HEK293 (cell line): Measurements from ENCODE around the gene TLR5.

Experiments
- CTCF ChIA-PET: fragments of 350-600 bp; formaldehyde crosslinking; extraction: SDS; loops from one replicate; lab custom pipeline; 2021; ENCODE audit warnings: antibody characterized with exemption; lab: Yijun Ruan, JAX
- POLR2A ChIA-PET: fragments of 300-600 bp; formaldehyde crosslinking; extraction: SDS; loops from one replicate; lab custom pipeline; 2020; ENCODE audit warnings: antibody characterized with exemption, inconsistent platforms; lab: Yijun Ruan, JAX
- H3K27ac ChIP-seq: fragments of 200-500 bp; sonication (Bioruptor generic); 2 replicates; pipeline ENCODE4 v1.5.1; 2014; ENCODE audit warnings: low read depth, low read length, control low read depth, inconsistent platforms; ENCODE audit errors: extremely low read depth
- H3K36me3 ChIP-seq, 2 experiments: fragments of 200-500 bp in 1 of 2; sonication (Bioruptor generic) in 1 of 2; 1 replicate in 1 of 2; 2 replicates in 1 of 2; pipeline ENCODE4 v1.5.1; 2014 to 2017; ENCODE audit warnings: inconsistent platforms in 2 of 2, low read length in 2 of 2; ENCODE audit not compliant: control insufficient read depth in 2 of 2, insufficient read depth in 1 of 2
- H3K4me1 ChIP-seq: fragments of 200-500 bp; sonication (Bioruptor generic); 2 replicates; pipeline ENCODE4 v1.5.1; 2014; ENCODE audit warnings: mild to moderate bottlenecking, low read length, inconsistent platforms; ENCODE audit not compliant: control insufficient read depth, insufficient read depth
- H3K4me3 ChIP-seq: 2 replicates; pipeline ENCODE4 v1.5.1; 2011; ENCODE audit warnings: low read depth, mild to moderate bottlenecking, control low read depth, low read length, moderate library complexity
- H3K9me3 ChIP-seq: fragments of 200-500 bp; sonication (Bioruptor generic); 2 replicates; pipeline ENCODE4 v1.5.1; 2014; ENCODE audit warnings: low read depth, low read length, inconsistent platforms; ENCODE audit not compliant: control insufficient read depth, insufficient read depth
- ELK4 ChIP-seq: IDR thresholded peaks from 2 replicates; pipeline ENCODE4 v1.6.1; 2011; ENCODE audit warnings: mild to moderate bottlenecking, low read depth, low read length, borderline replicate concordance
- GLIS2 ChIP-seq: fragments of 450-650 bp; formaldehyde crosslinking; IDR thresholded peaks from 2 replicates; pipeline ENCODE4 v1.5.1; 2016; ENCODE audit warnings: missing biosample characterization, missing genetic modification characterization
- INSM2 ChIP-seq: fragments of 450-650 bp; formaldehyde crosslinking; IDR thresholded peaks from 2 replicates; pipeline ENCODE4 v1.5.1; 2016; ENCODE audit warnings: missing biosample characterization, missing genetic modification characterization
- OSR2 ChIP-seq: fragments of 450-650 bp; formaldehyde crosslinking; IDR thresholded peaks from 2 replicates; pipeline ENCODE4 v1.5.1; 2016; ENCODE audit warnings: missing biosample characterization, missing genetic modification characterization
- PRDM4 ChIP-seq: fragments of 450-650 bp; formaldehyde crosslinking; IDR thresholded peaks from 2 replicates; pipeline ENCODE4 v1.5.1; 2017; ENCODE audit warnings: missing biosample characterization, missing genetic modification characterization
- ZBTB20 ChIP-seq: fragments of 450-650 bp; formaldehyde crosslinking; IDR thresholded peaks from 2 replicates; pipeline ENCODE4 v1.5.1; 2016; ENCODE audit warnings: missing biosample characterization, missing genetic modification characterization
- ZFHX2 ChIP-seq: fragments of 450-650 bp; formaldehyde crosslinking; conservative IDR thresholded peaks from 2 replicates; pipeline ENCODE4 v1.5.1; 2016; ENCODE audit warnings: missing biosample characterization, missing genetic modification characterization
- ZIC2 ChIP-seq: fragments of 450-650 bp; formaldehyde crosslinking; IDR thresholded peaks from 2 replicates; pipeline ENCODE4 v1.5.1; 2016; ENCODE audit warnings: missing biosample characterization, missing genetic modification characterization
- ZNF140 ChIP-seq: fragments of 450-650 bp; formaldehyde crosslinking; IDR thresholded peaks from 2 replicates; pipeline ENCODE4 v1.5.1; 2016; ENCODE audit warnings: missing biosample characterization, missing genetic modification characterization
- ZNF214 ChIP-seq: fragments of 450-650 bp; formaldehyde crosslinking; IDR thresholded peaks from 2 replicates; pipeline ENCODE4 v1.5.1; 2017; ENCODE audit warnings: missing biosample characterization, mild to moderate bottlenecking, missing genetic modification characterization, borderline replicate concordance
- ZNF416 ChIP-seq: fragments of 450-650 bp; formaldehyde crosslinking; IDR thresholded peaks from 2 replicates; pipeline ENCODE4 v1.5.1; 2016; ENCODE audit warnings: missing biosample characterization, missing genetic modification characterization
- ZNF555 ChIP-seq: fragments of 450-650 bp; formaldehyde crosslinking; conservative IDR thresholded peaks from 2 replicates; pipeline ENCODE4 v1.5.1; 2017; ENCODE audit warnings: missing biosample characterization, mild to moderate bottlenecking, missing genetic modification characterization, inconsistent platforms
- ZNF621 ChIP-seq: fragments of 450-650 bp; formaldehyde crosslinking; IDR thresholded peaks from 2 replicates; pipeline ENCODE4 v1.5.1; 2017; ENCODE audit warnings: missing biosample characterization, missing genetic modification characterization
- ZNF692 ChIP-seq: fragments of 450-650 bp; formaldehyde crosslinking; IDR thresholded peaks from 2 replicates; pipeline ENCODE4 v1.5.1; 2016; ENCODE audit warnings: missing biosample characterization, missing genetic modification characterization
- ZNF776 ChIP-seq: fragments of 450-650 bp; formaldehyde crosslinking; IDR thresholded peaks from 2 replicates; pipeline ENCODE4 v1.5.0; 2017; ENCODE audit warnings: missing biosample characterization, missing genetic modification characterization, borderline replicate concordance
- ZSCAN4 ChIP-seq: fragments of 450-650 bp; formaldehyde crosslinking; IDR thresholded peaks from 2 replicates; pipeline ENCODE4 v1.5.1; 2017; ENCODE audit warnings: missing biosample characterization, missing genetic modification characterization

Gene TLR5

GRCh38 chr1:223067914-223068313 is 75.1 kb downstream of the TLR5 start:
- POLR2A ChIA-PET, result no interaction called here
- Histone ChIP-seq H3K4me3 (no peak overlapping the region), H3K4me1 (no peaks in the 10 kb centered on the region), H3K27ac (no peak overlapping the region), H3K9me3 (no peaks in the 10 kb centered on the region), H3K36me3 (no peaks in the 10 kb centered on the region)
- CTCF ChIA-PET, result interaction anchor here (0.6 to 0.9 kb wide), 2 partner anchors 56 to 335 kb away, joined by 3 read pairs; no protein-coding TSS in a partner anchor
- TF ChIP-seq ZBTB20 (tag by site-specific recombination) (no peak), ZNF555 (tag by site-specific recombination) (no peak), OSR2 (no peak), ZNF214 (tag by site-specific recombination) (no peak), ZNF416 (tag by site-specific recombination) (no peak), ZNF140 (tag by site-specific recombination) (no peak), ZNF776 (tag by site-specific recombination) (no peak), INSM2 (tag by site-specific recombination) (no peak), ZNF621 (tag by site-specific recombination) (no peak), ZIC2 (tag by site-specific recombination) (no peak), ZFHX2 (tag by site-specific recombination) (no peak), ELK4 (no peak), ZNF692 (tag by site-specific recombination) (no peak)

- POLR2A ChIA-PET, result no interaction called here
- Histone ChIP-seq H3K9me3 (no peaks in the 10 kb centered on the region), H3K36me3 (no peaks in the 10 kb centered on the region), H3K4me3 (no peak overlapping the region), H3K4me1 (no peaks in the 10 kb centered on the region), H3K27ac (no peak overlapping the region)
- CTCF ChIA-PET, result interaction anchor here (1.9 kb wide), 1 partner anchor 23 kb away, joined by 6 read pairs; no protein-coding TSS in a partner anchor
- TF ChIP-seq PRDM4 (no peak), ZSCAN4 (tag by site-specific recombination) (no peak), GLIS2 (no peak)
Observed at GRCh38 chr1:223066415-223066814, 76.6 kb downstream of the TLR5 start.
